Endothelial cell of umbilical vein (primary cell): ENCODE data around the gene SWAP70. TPM values are rescaled to one million over a fixed set of nuclear protein-coding genes. Genes with fewer than 3 reads are reported as not detected.

Source experiments
- BruUV-seq: library from RNA; stranded (reverse); fragments of 400-500 nt; replicated peaks from 2 replicates; lab custom pipeline; 2021; lab: Mats Ljungman, UMichigan
- CTCF ChIA-PET: fragments of 300-600, 350-600 bp; sonication (Branson Sonifier 250); formaldehyde crosslinking; loops from one replicate; lab custom pipeline; 2021; ENCODE audit warnings: antibody characterized with exemption, inconsistent platforms; lab: Charles Lee
- POLR2A ChIA-PET: fragments of 300-600, 350-600 bp; sonication (Branson Sonifier 250); formaldehyde crosslinking; loops from one replicate; lab custom pipeline; 2021; ENCODE audit warnings: antibody characterized with exemption, inconsistent platforms; lab: Charles Lee
- DNase-seq: peaks from one replicate; pipeline ENCODE4 v3.0.0-alpha.2; 2011; ENCODE audit warnings: low read depth, low spot score
- FAIRE-seq: peaks from 2 replicates; lab custom pipeline; 2011; peaks lifted over from hg19 to GRCh38; lab: Jason Lieb, UNC
- H2AFZ ChIP-seq: 2 replicates; pipeline ENCODE4 v1.6.0; 2012; ENCODE audit warnings: low read depth, low read length, control low read depth, inconsistent platforms
- H3K27ac ChIP-seq: 2 replicates; pipeline ENCODE4 v1.5.1; 2011; ENCODE audit warnings: low read depth, mild to moderate bottlenecking, control low read depth, low read length, moderate library complexity; ENCODE audit not compliant: insufficient read depth
- H3K27me3 ChIP-seq, 2 experiments: 2 replicates each; pipeline versions ENCODE4 v1.6.0 to v1.6.1; 2011; ENCODE audit warnings: low read length in 2 of 2, mixed read lengths in 1 of 2; ENCODE audit not compliant: control insufficient read depth in 2 of 2, insufficient read depth in 2 of 2
- H3K36me3 ChIP-seq, 2 experiments: 2 replicates in 1 of 2; 3 replicates in 1 of 2; pipeline ENCODE4 v1.5.1; 2011; ENCODE audit warnings: low read length in 2 of 2, mild to moderate bottlenecking in 1 of 2, moderate library complexity in 1 of 2; ENCODE audit not compliant: control insufficient read depth in 2 of 2, insufficient read depth in 2 of 2; ENCODE audit errors: extremely low read depth in 1 of 2
- H3K4me1 ChIP-seq: 3 replicates; pipeline ENCODE4 v1.5.1; 2011; ENCODE audit warnings: mild to moderate bottlenecking, low read length; ENCODE audit not compliant: control insufficient read depth, insufficient read depth; ENCODE audit errors: extremely low read depth
- H3K4me2 ChIP-seq: 2 replicates; pipeline ENCODE4 v1.6.1; 2011; ENCODE audit warnings: low read length, control low read depth, mixed read lengths; ENCODE audit not compliant: insufficient read depth
- H3K4me3 ChIP-seq, 3 experiments: fragments of 200-600 bp in 1 of 3; sonication (generic), shearing (Covaris generic) in 1 of 3; replicated peaks in 1 of 3; 2 replicates each; pipeline ENCODE4 v1.5.1; 2011 to 2016; ENCODE audit warnings: control low read depth in 3 of 3, low read length in 3 of 3, mild to moderate bottlenecking in 2 of 3, inconsistent platforms in 1 of 3, low read depth in 1 of 3, moderate library complexity in 1 of 3; ENCODE audit not compliant: insufficient read depth in 1 of 3
- H3K79me2 ChIP-seq: 2 replicates; pipeline ENCODE4 v1.6.0; 2012; ENCODE audit warnings: low read length, inconsistent platforms; ENCODE audit not compliant: control insufficient read depth, insufficient read depth
- H3K9ac ChIP-seq: replicated peaks from 2 replicates; pipeline ENCODE3; 2011; ENCODE audit warnings: low read length, control low read depth; ENCODE audit not compliant: insufficient read depth; ENCODE audit errors: extremely low read depth
- H3K9me1 ChIP-seq: replicated peaks from 3 replicates; pipeline ENCODE4 v1.6.0; 2011; ENCODE audit warnings: mild to moderate bottlenecking, low read length; ENCODE audit not compliant: control insufficient read depth, insufficient read depth; ENCODE audit errors: extremely low read depth
- H3K9me3 ChIP-seq: replicated peaks from 2 replicates; pipeline ENCODE4 v1.5.1; 2012; ENCODE audit warnings: low read length, inconsistent platforms; ENCODE audit not compliant: control insufficient read depth, insufficient read depth
- H4K20me1 ChIP-seq: replicated peaks from 2 replicates; pipeline ENCODE3; 2011; ENCODE audit warnings: mild to moderate bottlenecking, low read length; ENCODE audit not compliant: control insufficient read depth, insufficient read depth; ENCODE audit errors: extremely low read depth
- CTCF ChIP-seq, 2 donors: IDR thresholded peaks; 1 replicate in 1 of 2; 2 replicates in 1 of 2; pipeline ENCODE4 v1.5.1; 2011; ENCODE audit warnings: low read length in 2 of 2, mild to moderate bottlenecking in 2 of 2, moderate library complexity in 2 of 2, control low read depth in 1 of 2, inconsistent platforms in 1 of 2, low read depth in 1 of 2; ENCODE audit not compliant: insufficient read depth in 1 of 2; ENCODE audit errors: extremely low read depth in 1 of 2
- FOS ChIP-seq: IDR thresholded peaks from 2 replicates; pipeline ENCODE4 v1.6.1; 2011; ENCODE audit warnings: mild to moderate bottlenecking, low read length, moderate library complexity, borderline replicate concordance; ENCODE audit not compliant: insufficient read depth
- JUN ChIP-seq: IDR thresholded peaks from 2 replicates; pipeline ENCODE4 v1.6.1; 2011; ENCODE audit warnings: borderline replicate concordance, low read depth; ENCODE audit not compliant: insufficient read length, insufficient read depth
- MAX ChIP-seq: IDR thresholded peaks from 2 replicates; pipeline ENCODE4 v1.6.1; 2011; ENCODE audit not compliant: insufficient read depth, insufficient read length
- MYC ChIP-seq: IDR thresholded peaks from one replicate; pipeline ENCODE4 v1.6.1; 2011; ENCODE audit warnings: mild to moderate bottlenecking, low read depth, low read length
- POLR2A ChIP-seq: IDR thresholded peaks from 2 replicates; pipeline ENCODE4 v1.6.1; 2012; ENCODE audit warnings: low read depth, mild to moderate bottlenecking, control low read depth, low read length
- POLR2AphosphoS5 ChIP-seq: IDR thresholded peaks from 2 replicates; pipeline ENCODE4 v1.6.1; 2012; ENCODE audit warnings: low read depth, mild to moderate bottlenecking, control low read depth, low read length, moderate library complexity; ENCODE audit not compliant: insufficient read depth
- dilution Hi-C: fragments of 300-500 bp; cut with MboI; formaldehyde crosslinking; loops from one replicate; pipeline ENCODE4 v1.15.0; 2019; ENCODE audit warnings: low sequenced_read_pairs; ENCODE audit not compliant: extremely low pct_ligation_motif_present
- intact Hi-C: fragments of 100-400 bp; cut with micrococcal nuclease; formaldehyde crosslinking; loops from one replicate; pipeline ENCODE4 v1.10.0; 2022
- polyA plus RNA-seq, 4 experiments: library from polyadenylated mRNA; depleted of rRNA in 3 of 4; stranded (reverse) in 3 of 4; unstranded in 1 of 4; fragments of >200 nt; gene quantifications; 2 replicates each; pipeline versions ENCODE4 v1.2.1 to v1.2.3, GENCODE V29; 2011 to 2012; ENCODE audit warnings: missing spikeins in 1 of 4
- total RNA-seq: library from RNA; stranded (reverse); gene quantifications from 2 replicates; pipeline ENCODE4 v1.2.3, GENCODE V29; 2021

SWAP70 gene
- total and polyA plus RNA-seq, 2 donors (not counting 3 experiments of a cell fraction or from before 2014, with no cell fraction given) = 52.5 to 165 TPM

DNA sequence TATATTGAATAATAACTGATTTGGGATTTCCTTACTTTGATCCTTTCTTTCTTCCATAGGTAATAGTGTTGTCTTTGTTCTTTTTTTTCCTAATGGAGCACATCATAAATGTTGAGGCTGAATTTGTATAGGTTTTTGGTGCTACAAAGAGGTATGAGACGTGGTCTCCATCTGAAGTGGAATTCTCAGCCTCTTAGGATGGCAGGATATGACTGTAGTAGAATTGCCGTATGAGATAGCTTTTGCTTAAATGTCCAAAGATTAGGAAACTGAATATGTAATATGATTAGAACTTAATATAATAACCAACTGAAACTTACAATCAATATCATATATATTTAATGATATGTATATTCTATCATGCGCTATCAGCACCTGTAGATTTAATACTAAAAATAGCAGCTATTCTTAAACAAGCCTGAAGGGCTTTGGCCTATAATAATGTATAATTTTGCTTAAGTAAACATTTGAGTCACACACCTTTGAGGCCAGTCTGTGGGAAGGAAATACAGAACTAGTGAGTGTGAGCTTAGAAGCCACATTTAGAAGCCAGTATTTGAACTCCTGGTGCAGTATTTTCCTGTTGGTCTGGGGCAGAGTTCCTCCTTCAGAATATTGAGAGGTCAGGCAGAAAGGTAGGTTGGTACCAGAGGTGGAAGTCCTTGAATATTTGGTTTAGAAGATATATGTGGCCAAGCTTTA is 62.6 kb downstream of the SWAP70 start:
- peaks cover 35% of the 10 kb centered on the region for H3K4me1 ChIP-seq
- dilution Hi-C loops = loop anchor here (25.0 kb wide), 1 partner anchor 114 kb away; no protein-coding TSS in a partner anchor
- TF ChIP-seq POLR2A (peak; percentile 44), POLR2AphosphoS5 (peak; percentile 74), FOS (peak; percentile 83), MAX (no peak), MYC (no peak), CTCF (IDR thresholded peaks at IDR 0.05; ENCODE audit: extremely low read depth in 1 of 2, insufficient read depth in 1 of 2, low read depth in 1 of 2, low read length in 2 of 2) (no peak), JUN (peak; percentile 63)
- peaks cover 57% of the 10 kb centered on the region for H3K79me2 ChIP-seq
- peak overlapping the region in 1 of 3 experiments; percentile 13 for H3K4me3 ChIP-seq
- H3K27ac ChIP-seq = peak overlapping the region; percentile 65
- ChIA-PET CTCF (interaction anchor here (0.7 to 2.8 kb wide), 13 partner anchors 8 to 191 kb away, joined by 3 to 11 read pairs (median 4); partner anchors contain the start of gene WEE1), POLR2A (interaction anchor here (0.8 to 1.0 kb wide), 4 partner anchors 11 to 38 kb away, joined by 3 read pairs; no protein-coding TSS in a partner anchor)
- H4K20me1 ChIP-seq = no peaks in the 10 kb centered on the region
- peaks cover 6 to 21% of the 10 kb centered on the region in 2 experiments for H3K36me3 ChIP-seq
- H3K4me2 ChIP-seq = peak overlapping the region; percentile 51
- no peaks in the 10 kb centered on the region for H3K9me1 ChIP-seq
- peak; percentile 71 for FAIRE-seq
- BruUV-seq = TSS peak; percentile 59
- H3K27me3 ChIP-seq = no peaks in the 10 kb centered on the region
- no peaks in the 10 kb centered on the region for H3K9me3 ChIP-seq
- peak overlapping the region; percentile 53 for H3K9ac ChIP-seq
- H2AFZ ChIP-seq = no peak overlapping the region
- intact Hi-C loops = loop anchor here (1.0 to 2.0 kb wide), 3 partner anchors 18 to 112 kb away; no protein-coding TSS in a partner anchor
- DNase-seq = peak; percentile 84
